ENCODE results near the gene SLC6A6.

DNA sequence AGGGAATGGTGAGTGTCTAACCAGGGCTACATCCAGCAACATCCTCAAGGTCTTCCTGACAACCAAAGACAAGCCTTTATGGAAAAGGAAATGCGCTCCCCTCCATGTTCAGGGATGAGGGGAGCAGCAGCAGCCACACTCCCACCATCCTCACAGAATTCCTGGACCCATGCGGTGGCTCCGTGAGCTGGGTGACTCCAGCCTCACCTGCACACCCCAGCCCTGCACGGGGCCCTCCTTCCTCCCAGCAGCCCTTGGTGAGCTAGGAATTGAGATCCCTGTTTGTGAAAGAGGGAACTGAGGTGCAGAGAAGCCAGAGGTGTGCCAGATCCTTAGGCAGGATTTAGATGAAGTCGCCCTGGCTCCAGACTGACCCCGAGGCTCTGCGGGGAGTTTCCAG lies 85.4 kb downstream of the SLC6A6 start:
- TF ChIP-seq, protein P1, sequence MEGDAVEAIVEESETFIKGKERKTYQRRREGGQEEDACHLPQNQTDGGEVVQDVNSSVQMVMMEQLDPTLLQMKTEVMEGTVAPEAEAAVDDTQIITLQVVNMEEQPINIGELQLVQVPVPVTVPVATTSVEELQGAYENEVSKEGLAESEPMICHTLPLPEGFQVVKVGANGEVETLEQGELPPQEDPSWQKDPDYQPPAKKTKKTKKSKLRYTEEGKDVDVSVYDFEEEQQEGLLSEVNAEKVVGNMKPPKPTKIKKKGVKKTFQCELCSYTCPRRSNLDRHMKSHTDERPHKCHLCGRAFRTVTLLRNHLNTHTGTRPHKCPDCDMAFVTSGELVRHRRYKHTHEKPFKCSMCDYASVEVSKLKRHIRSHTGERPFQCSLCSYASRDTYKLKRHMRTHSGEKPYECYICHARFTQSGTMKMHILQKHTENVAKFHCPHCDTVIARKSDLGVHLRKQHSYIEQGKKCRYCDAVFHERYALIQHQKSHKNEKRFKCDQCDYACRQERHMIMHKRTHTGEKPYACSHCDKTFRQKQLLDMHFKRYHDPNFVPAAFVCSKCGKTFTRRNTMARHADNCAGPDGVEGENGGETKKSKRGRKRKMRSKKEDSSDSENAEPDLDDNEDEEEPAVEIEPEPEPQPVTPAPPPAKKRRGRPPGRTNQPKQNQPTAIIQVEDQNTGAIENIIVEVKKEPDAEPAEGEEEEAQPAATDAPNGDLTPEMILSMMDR (optimal IDR thresholded peaks at IDR 0.05 in 1 of 3, IDR thresholded peaks at IDR 0.05 in 1 of 3, conservative IDR thresholded peaks at IDR 0.05 in 1 of 3; ENCODE audit: extremely low read depth in 1 of 3, insufficient read depth in 2 of 3, low read length in 3 of 3), result no peak
- no peak for TF ChIP-seq EZH2 (IDR thresholded peaks at IDR 0.05; ENCODE audit: low read length)
